AG04450 (cell line): Measurements from ENCODE around the gene ZNF540. TPM values are rescaled to one million over a fixed set of nuclear protein-coding genes. Genes with fewer than 3 reads are reported as not detected.

Experiments used
- CTCF ChIA-PET: fragments of 300-600, 350-600 bp; formaldehyde crosslinking; extraction: SDS; loops from one replicate; lab custom pipeline; 2022; ENCODE audit warnings: antibody characterized with exemption, inconsistent platforms; lab: Charles Lee
- POLR2A ChIA-PET: fragments of 350-600 bp; formaldehyde crosslinking; extraction: SDS; loops from one replicate; lab custom pipeline; 2021; ENCODE audit warnings: antibody characterized with exemption, inconsistent platforms; lab: Yijun Ruan, JAX
- DNase-seq: peaks from one replicate; pipeline ENCODE4 v3.0.0-alpha.2; 2011; ENCODE audit warnings: low read depth, low spot score
- H3K27ac ChIP-seq: one replicate; pipeline ENCODE4 v1.5.1; 2012; ENCODE audit warnings: low read depth, low read length, control low read depth
- H3K27me3 ChIP-seq: one replicate; pipeline ENCODE4 v1.6.0; 2012; ENCODE audit warnings: low read length; ENCODE audit not compliant: control insufficient read depth, insufficient read depth
- H3K4me3 ChIP-seq: 2 replicates; pipeline ENCODE4 v1.5.1; 2011; ENCODE audit warnings: mild to moderate bottlenecking, low read depth, low read length, control low read depth
- H3K9me3 ChIP-seq: 2 replicates; pipeline ENCODE4 v1.5.1; 2012; ENCODE audit warnings: low read length; ENCODE audit not compliant: control insufficient read depth, insufficient read depth
- CTCF ChIP-seq: IDR thresholded peaks from 2 replicates; pipeline ENCODE4 v1.5.1; 2011; ENCODE audit warnings: low read depth, low read length, control low read depth, inconsistent platforms
- polyA plus RNA-seq: library from polyadenylated mRNA; depleted of rRNA; stranded (reverse); fragments of >200 nt; gene quantifications from 2 replicates; pipeline ENCODE4 v1.2.3, GENCODE V29; 2011

Gene ZNF540
- polyA plus RNA-seq, 1 experiment, result 0.48 TPM

DNA sequence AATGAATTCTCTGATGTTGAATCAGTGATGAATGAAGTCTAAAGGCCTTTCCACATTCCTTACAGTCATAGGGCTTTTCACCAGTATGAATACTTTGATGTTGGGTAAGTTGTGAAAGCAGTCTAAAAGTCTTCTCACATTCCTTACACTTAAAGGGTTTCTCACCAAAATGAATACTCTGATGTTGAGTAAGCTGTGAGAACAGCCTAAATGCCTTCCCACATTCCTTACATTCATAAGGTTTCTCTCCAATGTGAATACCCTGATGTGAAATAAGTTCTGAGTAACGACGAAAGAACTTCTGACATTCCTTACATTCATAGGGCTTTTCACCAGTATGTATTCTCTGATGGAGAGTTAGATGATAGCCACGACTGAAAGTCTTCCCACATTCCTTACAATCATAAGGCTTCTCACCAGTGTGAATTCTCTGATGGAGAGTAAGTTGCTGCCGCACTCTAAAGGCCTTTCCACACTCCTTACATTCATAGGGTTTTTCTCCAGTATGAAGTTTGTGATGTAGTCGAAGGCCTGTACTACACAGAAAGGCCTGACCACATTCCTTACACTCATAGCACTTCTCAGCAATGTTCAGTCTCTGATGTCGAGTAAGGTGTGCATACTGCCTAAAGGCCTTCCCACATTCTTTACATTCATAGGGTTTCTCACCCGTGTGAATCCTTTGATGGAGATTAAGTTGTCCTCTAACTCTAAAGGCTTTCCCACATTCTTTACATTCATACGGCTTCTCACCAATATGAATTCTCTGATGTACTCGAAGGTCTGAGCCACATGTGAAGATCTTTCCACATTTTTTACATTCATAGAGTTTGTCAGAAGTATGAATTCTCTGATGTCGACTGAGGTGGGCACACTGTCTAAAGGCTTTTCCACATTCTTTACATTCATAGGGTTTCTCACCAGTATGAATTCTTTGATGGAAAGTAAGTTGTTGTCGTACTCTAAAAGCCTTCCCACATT lies 40.7 kb downstream of the ZNF540 start:
- H3K9me3 ChIP-seq, result peaks cover 27% of the 10 kb centered on the region
- no peak for DNase-seq
- TF ChIP-seq CTCF, result no peak
- no peak overlapping the region for H3K27ac ChIP-seq
- H3K4me3 ChIP-seq, result no peak overlapping the region
- CTCF ChIA-PET, result no interaction called here
- no peaks in the 10 kb centered on the region for H3K27me3 ChIP-seq
- POLR2A ChIA-PET, result no interaction called here

DNA sequence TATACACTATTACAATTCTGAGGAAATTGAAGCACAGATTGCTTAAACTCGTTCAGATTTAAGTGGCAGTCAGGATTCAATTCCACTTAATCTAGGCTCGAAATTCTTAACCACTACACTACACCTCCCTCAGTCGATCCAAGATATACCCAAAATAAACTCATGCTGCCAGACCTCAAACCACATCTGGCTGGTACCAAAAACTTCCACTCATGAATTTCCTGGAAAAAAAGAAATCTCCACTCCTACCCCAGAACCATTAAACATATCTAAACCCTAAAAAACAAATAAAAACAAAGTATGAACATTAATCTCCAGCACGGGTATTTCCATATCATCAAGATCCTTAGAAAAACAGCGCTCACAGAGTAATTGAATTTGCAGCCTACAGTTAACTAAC lies 59.4 kb downstream of the ZNF540 start:
- DNase-seq, result no peak
- no peak overlapping the region for H3K27ac ChIP-seq
- no peaks in the 10 kb centered on the region for H3K27me3 ChIP-seq
- ChIA-PET CTCF (no interaction called here), POLR2A (no interaction called here)
- H3K4me3 ChIP-seq, result peak overlapping the region; percentile 84
- peaks cover 23% of the 10 kb centered on the region for H3K9me3 ChIP-seq
- no peak for TF ChIP-seq CTCF

DNA sequence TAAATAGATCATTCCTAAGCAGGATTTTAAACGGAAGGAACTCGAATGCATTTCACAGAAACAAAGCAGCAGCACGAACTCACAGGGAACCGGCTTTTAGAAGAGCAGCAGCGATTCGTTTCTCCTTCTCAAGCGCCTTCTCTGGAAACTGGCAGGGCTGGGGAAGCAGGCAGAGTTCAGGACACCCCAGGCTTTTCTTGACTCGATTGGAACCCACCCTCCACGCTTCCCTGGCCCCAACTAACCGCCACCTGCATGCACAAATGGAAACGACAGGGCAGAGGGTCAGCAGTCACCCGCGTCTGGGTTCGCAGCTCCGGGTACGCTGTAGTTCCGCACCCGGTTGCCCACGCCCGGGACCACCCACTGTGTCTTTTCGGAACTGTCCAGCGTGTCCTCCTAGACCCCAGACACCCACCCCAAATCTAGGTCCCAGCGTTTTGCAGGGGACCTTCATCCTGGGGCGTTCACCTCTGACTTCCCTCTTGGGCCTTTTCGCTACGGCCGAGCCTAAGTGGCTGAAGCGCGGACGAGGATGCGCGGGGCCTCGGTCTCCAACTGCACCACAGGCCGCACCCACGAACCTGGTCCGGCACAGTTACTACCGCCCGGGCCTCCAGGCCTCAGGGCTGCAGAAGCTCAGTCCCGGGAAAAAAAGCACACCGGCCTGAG lies 60.1 kb downstream of the ZNF540 start:
- no peak for DNase-seq
- no peak for TF ChIP-seq CTCF
- ChIA-PET POLR2A (interaction anchor here (1.3 kb wide), 2 partner anchors 60 to 65 kb away, joined by 3 read pairs; partner anchors contain the start of genes ZNF540, ZNF571 and ZNF607), CTCF (no interaction called here)
- Histone ChIP-seq H3K9me3 (peaks cover 20% of the 10 kb centered on the region), H3K4me3 (peak overlapping the region; percentile 84), H3K27me3 (no peaks in the 10 kb centered on the region), H3K27ac (peak overlapping the region; percentile 84)

DNA sequence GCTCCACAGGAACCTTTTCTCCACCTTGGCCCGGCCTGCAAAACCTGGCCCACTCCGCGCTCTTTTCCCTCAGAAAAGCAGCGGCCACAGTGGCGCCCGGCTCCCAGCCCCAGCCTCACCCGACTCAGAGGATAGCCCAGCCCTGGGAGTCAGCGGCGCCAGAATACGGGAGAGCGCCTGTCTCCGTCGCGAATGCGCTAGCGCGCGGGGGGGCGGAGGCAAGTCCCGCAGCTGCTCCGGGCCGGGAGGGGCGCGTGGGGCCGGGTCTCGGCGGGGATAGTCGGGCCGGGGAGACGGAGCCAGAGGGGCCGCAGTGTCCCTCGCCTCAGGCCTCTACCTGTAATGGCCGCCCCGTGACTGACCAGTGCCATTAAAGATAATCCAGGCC lies 60.6 kb downstream of the ZNF540 start, which contains the start of gene ZFP30:
TSS of gene ZFP30 (minus strand) at position 165 of the 388 bp plus-strand sequence. CDS start 7,643 bp downstream, outside the sequence.
- no peak for TF ChIP-seq CTCF
- Histone ChIP-seq H3K27ac (peak within 1 kb of the TSS; percentile 84), H3K27me3 (no peaks in the 10 kb centered on the region), H3K4me3 (peak within 1 kb of the TSS; percentile 84), H3K9me3 (peaks cover 17% of the 10 kb centered on the region)
- CTCF ChIA-PET, result no interaction called here
- POLR2A ChIA-PET, result interaction anchor here (1.3 kb wide), 2 partner anchors 61 to 64 kb away, joined by 3 read pairs; partner anchors contain the start of genes ZNF540, ZNF571 and ZNF607
- peak; percentile 63 for DNase-seq
